Heart left ventricle (tissue), 16 donors: Measurements from ENCODE around the gene ESRRG. TPM values are rescaled to one million over a fixed set of nuclear protein-coding genes. Genes with fewer than 3 reads are reported as not detected.
A peak's percentile ranks its signal among the peaks of the same experiment; 100 is the strongest.

ENCODE experiments used
- ATAC-seq, 4 donors: fragments of 200-7000 bp; cut with Tn5 transposase; one replicate each; pipeline ENCODE4 v1.9.1; 2020 to 2022; ENCODE audit warnings: moderate library complexity in 4 of 4, mild to moderate bottlenecking in 3 of 4, moderate number of reproducible peaks in 1 of 4
- DNase-seq, 5 donors: peaks; one replicate each; pipeline ENCODE4 v3.0.0-alpha.2; 2020
- H3K27ac ChIP-seq, 12 donors: fragments of 200-600 bp; sonication (generic) in 4 of 12; one replicate each; pipeline versions ENCODE4 v1.5.0 to v1.8.0; 2016 to 2022; ENCODE audit warnings: mild to moderate bottlenecking in 2 of 12
- H3K27me3 ChIP-seq, 9 donors: fragments of 200-600 bp; sonication (generic) in 2 of 9; one replicate each; pipeline versions ENCODE4 v1.5.1 to v1.8.0; 2016 to 2022; ENCODE audit warnings: mild to moderate bottlenecking in 3 of 9
- H3K36me3 ChIP-seq, 9 donors: fragments of 200-600 bp; sonication (generic) in 2 of 9; one replicate each; pipeline versions ENCODE4 v1.5.0 to v1.8.0; 2018 to 2022; ENCODE audit warnings: mild to moderate bottlenecking in 2 of 9
- H3K4me1 ChIP-seq, 12 donors: fragments of 200-600 bp; sonication (generic) in 4 of 12; one replicate each; pipeline versions ENCODE4 v1.5.0 to v1.8.0; 2016 to 2022; ENCODE audit warnings: mild to moderate bottlenecking in 3 of 12
- H3K4me3 ChIP-seq, 12 donors: fragments of 200-600 bp; sonication (generic) in 4 of 12; one replicate each; pipeline versions ENCODE4 v1.5.0 to v1.8.0; 2017 to 2022; ENCODE audit warnings: mild to moderate bottlenecking in 9 of 12, moderate library complexity in 4 of 12
- H3K9me3 ChIP-seq, 12 donors: fragments of 200-600 bp; sonication (generic) in 4 of 12; one replicate each; pipeline versions ENCODE4 v1.5.0 to v1.8.0; 2016 to 2022; ENCODE audit warnings: mild to moderate bottlenecking in 1 of 12
- CTCF ChIP-seq, 12 donors: fragments of 200-600 bp; sonication (generic) in 4 of 12; IDR thresholded peaks; one replicate each; pipeline versions ENCODE4 v1.5.0 to v1.8.0; 2018 to 2022; ENCODE audit warnings: antibody characterized with exemption in 12 of 12, mild to moderate bottlenecking in 5 of 12
- POLR2A ChIP-seq, 2 donors: fragments of 450-650 bp; IDR thresholded peaks; one replicate each; pipeline ENCODE4 v1.6.1; 2017; ENCODE audit warnings: antibody characterized with exemption in 2 of 2, mild to moderate bottlenecking in 2 of 2, moderate library complexity in 2 of 2
- WGBS, 4 donors: extraction: QIAGEN DNeasy Blood & Tissue Kit in 2 of 4; methylation state at CpG; one replicate each; pipeline versions ENCODE4 v1.1.5 to v1.1.7; 2013 to 2018; 5-methylcytosine and 5-hydroxymethylcytosine counted together
- intact Hi-C, 10 donors: fragments of 100-400 bp; cut with DNase I; formaldehyde crosslinking; loops; one replicate each; pipeline versions ENCODE4 v1.11.1 to v1.14.2; 2022
- polyA plus RNA-seq, 2 donors: library from polyadenylated mRNA; stranded (reverse); fragments of 200-250 nt; gene quantifications; one replicate each; pipeline ENCODE4 v1.2.3, GENCODE V29; 2013
- total RNA-seq, 9 donors: library from RNA; depleted of rRNA in 2 of 9; stranded (reverse); fragments of >200 nt in 2 of 9; fragmentation: NEBNext Ultra II Directional in 3 of 9; extraction: Animal tissue kit (Norgen Biotek cat#: 25700) in 3 of 9; gene quantifications; one replicate each; pipeline versions ENCODE4 v1.1.0 to v1.2.4, GENCODE V29; 2016 to 2023
- donor health status: ischemic (EF 13 %, LVEDD 7.1; RV severe dilation, severe dysfunction).
- donor health status: healthy with polysubstance abuse.
- donor health status: DM: no; HTN: yes; CAD: no.
- donor health status: DM: no; HTN: no; CAD: no.
- donor health status: ischemic (EF 25% LVEDD 6.9; RV normal size, moderate dysfunction).
- donor health status: ischemic (EF 25% LVEDD 5.7; RV mildly dilated, moderate dysfunction).
- donor health status: healthy.
- donor health status: DM: yes; HTN: yes; CAD: no.
- donor health status: ischemic (EF 35%, LVEDD 5.7; RV mildly dilated, moderate dysfunction).
- donor health status: nonischemic (EF 11% LVEDD 7.7; RV severe dilation, severe dysfunction).
- donor health status: DM: yes; HTN: yes; CAD: no.
- donor health status: PGD.
- donor health status: ischemic (EF 29% LVEDD 5.4; RV normal size, mild dysfunction).
- donor health status: nonischemic (EF 23%, LVEDD 6.1; RV moderate dilation, normal function).

The ESRRG gene
- total and polyA plus RNA-seq, 11 donors, result 5.4 to 45.2 (median 31.3) TPM

- Histone ChIP-seq H3K36me3 (no peaks in the 10 kb centered on the region), H3K9me3 (no peaks in the 10 kb centered on the region), H3K4me1 (peaks cover 0 to 15% (median 7%) of the 10 kb centered on the region in 12 donors), H3K27me3 (no peaks in the 10 kb centered on the region), H3K27ac (peak overlapping the region in 11 of 12 donors; percentile 17 to 77 (median 51)), H3K4me3 (no peak overlapping the region)
- intact Hi-C loops, result loop anchor here in 1 of 10 donors (2.0 kb wide), 1 partner anchor 102 kb away; no protein-coding TSS in a partner anchor
- no peak for DNase-seq
- TF ChIP-seq POLR2A (IDR thresholded peaks at IDR 0.05) (no peak), CTCF (IDR thresholded peaks at IDR 0.05) (no peak)
- 28 to 34% (median 33%) methylated on average over 5 of the region's 5 CpGs for WGBS, 4 donors
- ATAC-seq, result peak; percentile 52 to 84 (median 73)
Observed at GRCh38 chr1:216617081-216617875, 106.0 kb downstream of the ESRRG start.

GRCh38 chr1:216616425-216616824, 106.8 kb downstream of the ESRRG start:
- intact Hi-C loops, result loop anchor here in 1 of 10 donors (2.0 kb wide), 1 partner anchor 102 kb away; no protein-coding TSS in a partner anchor
- H3K4me1 ChIP-seq, result peaks cover 0 to 15% (median 7%) of the 10 kb centered on the region in 12 donors
- ATAC-seq (peak; percentile 40 to 47 (median 42)), DNase-seq (no peak)
- H3K27ac ChIP-seq, result peak overlapping the region; percentile 7 to 77 (median 50)
- no peak overlapping the region for H3K4me3 ChIP-seq
- no peaks in the 10 kb centered on the region for H3K9me3 ChIP-seq
- TF ChIP-seq POLR2A (IDR thresholded peaks at IDR 0.05) (no peak), CTCF (IDR thresholded peaks at IDR 0.05) (no peak)
- 48 to 52% (median 50%) methylated on average over 4 of the region's 4 CpGs for WGBS, 4 donors
- H3K27me3 ChIP-seq, result no peaks in the 10 kb centered on the region
- H3K36me3 ChIP-seq, result no peaks in the 10 kb centered on the region

GRCh38 chr1:216614011-216614934, 109.0 kb downstream of the ESRRG start:
- Histone ChIP-seq H3K4me1 (peaks cover 0 to 15% (median 7%) of the 10 kb centered on the region in 12 donors), H3K27me3 (no peaks in the 10 kb centered on the region), H3K36me3 (no peaks in the 10 kb centered on the region), H3K4me3 (no peak overlapping the region), H3K27ac (peak overlapping the region in 5 of 12 donors; percentile 24 to 53 (median 42)), H3K9me3 (no peaks in the 10 kb centered on the region)
- WGBS, 4 donors, result 89 to 92% (median 91%) methylated on average over 12 of the region's 12 CpGs
- DNase-seq (no peak), ATAC-seq (no peak)
- TF ChIP-seq CTCF (IDR thresholded peaks at IDR 0.05) (no peak), POLR2A (IDR thresholded peaks at IDR 0.05) (no peak)
- intact Hi-C loops, result loop anchor here in 1 of 10 donors (2.0 kb wide), 1 partner anchor 27 kb away; no protein-coding TSS in a partner anchor
